B cell (primary cell): ENCODE measurements around the gene RBBP6. TPM values are rescaled to one million over a fixed set of nuclear protein-coding genes. Genes with fewer than 3 reads are reported as not detected.
"Not testable (repeated sequence)": the region's sequence is repeated elsewhere in the genome, so short reads cannot be mapped to it uniquely, and the experiment has no call there.

Experiments used
- ATAC-seq: fragments of 200-7000 bp; cut with Tn5 transposase; one replicate; pipeline ENCODE4 v1.10.0; 2021; ENCODE audit warnings: low read depth, mild to moderate bottlenecking, moderate number of reproducible peaks, moderate library complexity
- CTCF ChIA-PET: fragments of 350-600 bp; sonication (Branson Sonifier 250); formaldehyde crosslinking; loops from one replicate; lab custom pipeline; 2021; ENCODE audit warnings: antibody characterized with exemption, inconsistent platforms; lab: Charles Lee
- POLR2A ChIA-PET: fragments of 350-600 bp; sonication (Branson Sonifier 250); formaldehyde crosslinking; loops from one replicate; lab custom pipeline; 2021; ENCODE audit warnings: antibody characterized with exemption; lab: Charles Lee
- DNase-seq: peaks from one replicate; pipeline ENCODE4 v3.0.0; 2013
- H2AFZ ChIP-seq: 2 replicates; pipeline ENCODE4 v1.6.1; 2012; ENCODE audit warnings: mild to moderate bottlenecking, low read depth, low read length; ENCODE audit not compliant: insufficient read depth, poor library complexity, severe bottlenecking
- H3K27ac ChIP-seq, 2 donors: 1 replicate in 1 of 2; 2 replicates in 1 of 2; pipeline ENCODE4 v1.5.1; 2012 to 2013; ENCODE audit warnings: low read length in 2 of 2, mild to moderate bottlenecking in 2 of 2, moderate library complexity in 1 of 2
- H3K27me3 ChIP-seq, 4 experiments: fragments of 200-600 bp in 1 of 4; sonication (generic) in 1 of 4; replicated peaks in 1 of 4; 1 replicate in 2 of 4; 2 replicates in 2 of 4; pipeline versions ENCODE4 v1.6.1 to v1.7.0; 2013 to 2016; ENCODE audit warnings: low read length in 3 of 4, mild to moderate bottlenecking in 2 of 4, mixed read lengths in 1 of 4, moderate library complexity in 1 of 4; ENCODE audit not compliant: insufficient read depth in 4 of 4, control insufficient read depth in 3 of 4; ENCODE audit errors: control extremely low read depth in 1 of 4
- H3K36me3 ChIP-seq, 2 experiments: replicated peaks in 1 of 2; 1 replicate in 1 of 2; 2 replicates in 1 of 2; pipeline versions ENCODE4 v1.6.1 to v1.7.1; 2013; ENCODE audit warnings: low read length in 1 of 2; ENCODE audit not compliant: insufficient read depth in 2 of 2, control insufficient read depth in 1 of 2; ENCODE audit errors: control extremely low read depth in 1 of 2, extremely low read depth in 1 of 2
- H3K4me1 ChIP-seq, 2 donors: fragments of 200-600 bp in 1 of 2; sonication (generic) in 1 of 2; 1 replicate in 1 of 2; 2 replicates in 1 of 2; pipeline versions ENCODE4 v1.5.1 to v1.6.1; 2013 to 2017; ENCODE audit warnings: low read length in 2 of 2; ENCODE audit not compliant: control insufficient read depth in 2 of 2, insufficient read depth in 2 of 2
- H3K4me2 ChIP-seq: replicated peaks from 2 replicates; pipeline ENCODE3; 2012; ENCODE audit warnings: mild to moderate bottlenecking, low read depth, low read length; ENCODE audit not compliant: poor library complexity, severe bottlenecking
- H3K4me3 ChIP-seq, 5 experiments: fragments of 200-600 bp in 1 of 5; sonication (generic) in 1 of 5; 1 replicate in 3 of 5; 2 replicates in 2 of 5; pipeline versions ENCODE4 v1.5.1 to v1.7.0; 2011 to 2016; ENCODE audit warnings: low read length in 4 of 5, mild to moderate bottlenecking in 4 of 5, low read depth in 2 of 5, control low read depth in 1 of 5, moderate library complexity in 1 of 5; ENCODE audit not compliant: insufficient read depth in 1 of 5; ENCODE audit errors: control extremely low read depth in 1 of 5, extremely low read depth in 1 of 5
- H3K79me2 ChIP-seq: fragments of 200-600 bp; sonication (generic); one replicate; pipeline ENCODE4 v1.6.0; 2016; ENCODE audit warnings: low read length; ENCODE audit not compliant: control insufficient read depth, insufficient read depth
- H3K9ac ChIP-seq: fragments of 200-600 bp; sonication (generic); 2 replicates; pipeline ENCODE4 v1.6.1; 2017; ENCODE audit warnings: mild to moderate bottlenecking, low read length, moderate library complexity
- H3K9me3 ChIP-seq, 3 donors: one replicate each; pipeline versions ENCODE4 v1.6.1 to v1.7.1; 2013; ENCODE audit warnings: low read length in 2 of 3; ENCODE audit not compliant: control insufficient read depth in 2 of 3, insufficient read depth in 1 of 3; ENCODE audit errors: control extremely low read depth in 1 of 3
- H4K20me1 ChIP-seq: 2 replicates; pipeline ENCODE4 v1.6.0; 2012; ENCODE audit warnings: mild to moderate bottlenecking, low read length; ENCODE audit not compliant: insufficient read depth, control insufficient read depth, poor library complexity, severe bottlenecking
- H3K27ac Mint-ChIP-seq: one replicate; pipeline ENCODE4 v1.8.0; 2021; ENCODE audit warnings: mixed read lengths
- H3K27me3 Mint-ChIP-seq: one replicate; pipeline ENCODE4 v1.8.0; 2021; ENCODE audit warnings: mixed read lengths
- H3K4me1 Mint-ChIP-seq: one replicate; pipeline ENCODE4 v1.8.0; 2021; ENCODE audit warnings: mixed read lengths
- H3K4me3 Mint-ChIP-seq: one replicate; pipeline ENCODE4 v1.8.0; 2021; ENCODE audit warnings: mixed read lengths
- H3K9me3 Mint-ChIP-seq: one replicate; pipeline ENCODE4 v1.8.0; 2022; ENCODE audit warnings: mixed read lengths; ENCODE audit not compliant: insufficient read depth
- CTCF ChIP-seq: fragments of 200-600 bp; IDR thresholded peaks from one replicate; pipeline ENCODE4 v1.8.0; 2022; ENCODE audit warnings: antibody characterized with exemption, mild to moderate bottlenecking
- EZH2 ChIP-seq: IDR thresholded peaks from 2 replicates; pipeline ENCODE4 v1.6.1; 2012; ENCODE audit warnings: borderline replicate concordance, low read depth, mild to moderate bottlenecking, moderate library complexity, low read length; ENCODE audit not compliant: insufficient read depth, poor library complexity, severe bottlenecking
- WGBS: methylation state at CpG from one replicate; pipeline ENCODE4 v1.1.5; 2013; ENCODE audit warnings: missing lambda C conversion rate; ENCODE audit not compliant: insufficient coverage; 5-methylcytosine and 5-hydroxymethylcytosine counted together
- intact Hi-C: fragments of 100-400 bp; cut with micrococcal nuclease; formaldehyde crosslinking; loops from one replicate; pipeline ENCODE4 v1.10.0; 2022
- polyA plus RNA-seq: library from polyadenylated mRNA; depleted of rRNA; stranded (reverse); fragments of >200 nt; gene quantifications from 2 replicates; pipeline ENCODE4 v1.2.3, GENCODE V29; 2012
- total RNA-seq, 2 donors: library from RNA; stranded (reverse); fragments of 120-200 nt in 1 of 2; gene quantifications; 1 replicate in 1 of 2; 2 replicates in 1 of 2; pipeline versions ENCODE4 v1.2.3 to v1.2.4, GENCODE V29; 2013 to 2022

Gene RBBP6
- total and polyA plus RNA-seq, 2 donors (not counting 1 experiment from before 2014, with no cell fraction given): 107 to 132 TPM

- Histone ChIP-seq H3K4me2 (no peak overlapping the region), H3K27me3 (peaks cover 0 to 27% (median 4%) of the 10 kb centered on the region in 4 experiments), H3K4me3 (no peak overlapping the region), H2AFZ (no peak overlapping the region), H3K9me3 (no peaks in the 10 kb centered on the region), H3K4me1 (peaks cover 11 to 12% of the 10 kb centered on the region in 2 donors), H4K20me1 (no peaks in the 10 kb centered on the region), H3K9ac (no peak overlapping the region), H3K27ac (no peak overlapping the region), H3K36me3 (no peaks in the 10 kb centered on the region), H3K79me2 (no peaks in the 10 kb centered on the region)
- ATAC-seq: no peak
- TF ChIP-seq CTCF (no peak), EZH2 (no peak)
- DNase-seq: no peak
- peaks cover 42% of the 10 kb centered on the region for H3K27me3 Mint-ChIP-seq
- H3K27ac Mint-ChIP-seq: no peak overlapping the region
- ChIA-PET POLR2A (no interaction called here), CTCF (no interaction called here)
- 88% methylated on average over 10 of the region's 11 CpGs for WGBS
- H3K4me1 Mint-ChIP-seq: peaks cover 16% of the 10 kb centered on the region
- H3K9me3 Mint-ChIP-seq: no peaks in the 10 kb centered on the region
- intact Hi-C loops: no loop called here
- H3K4me3 Mint-ChIP-seq: peak overlapping the region; percentile 8
These were observed 71.9 kb downstream of the RBBP6 start for GRCh38 chr16:24611310-24611709.

GRCh38 chr16:24612656-24613055, 73.3 kb downstream of the RBBP6 start:
- no peak overlapping the region for H3K4me2 ChIP-seq
- H3K27ac ChIP-seq: no peak overlapping the region
- Mint-ChIP-seq H3K4me3 (no peak overlapping the region), H3K27ac (no peak overlapping the region), H3K27me3 (peaks cover 38% of the 10 kb centered on the region), H3K4me1 (peaks cover 16% of the 10 kb centered on the region), H3K9me3 (no peaks in the 10 kb centered on the region)
- H4K20me1 ChIP-seq: no peaks in the 10 kb centered on the region
- ATAC-seq: no peak
- peaks cover 11 to 12% of the 10 kb centered on the region in 2 donors for H3K4me1 ChIP-seq
- H3K79me2 ChIP-seq: no peaks in the 10 kb centered on the region
- intact Hi-C loops: no loop called here
- 81% methylated on average over 3 of the region's 4 CpGs for WGBS
- no peaks in the 10 kb centered on the region for H3K36me3 ChIP-seq
- H3K9me3 ChIP-seq: no peaks in the 10 kb centered on the region
- no peak overlapping the region for H2AFZ ChIP-seq
- no peak for DNase-seq
- CTCF ChIA-PET: no interaction called here
- TF ChIP-seq CTCF: no peak
- TF ChIP-seq EZH2: no peak
- H3K27me3 ChIP-seq: peaks cover 0 to 24% (median 3%) of the 10 kb centered on the region in 4 experiments
- H3K4me3 ChIP-seq: no peak overlapping the region
- POLR2A ChIA-PET: no interaction called here
- no peak overlapping the region for H3K9ac ChIP-seq

- H3K9me3 Mint-ChIP-seq, H3K36me3 ChIP-seq, DNase-seq, ATAC-seq, H3K9me3 ChIP-seq, CTCF ChIA-PET, H3K9ac ChIP-seq, H3K4me3 Mint-ChIP-seq, H4K20me1 ChIP-seq, H3K27ac ChIP-seq, intact Hi-C loops, H2AFZ ChIP-seq, H3K79me2 ChIP-seq, H3K27ac Mint-ChIP-seq, H3K4me2 ChIP-seq, H3K4me3 ChIP-seq, POLR2A ChIA-PET: not testable (repeated sequence)
- Mint-ChIP-seq H3K4me1 (peaks cover 16% of the 10 kb centered on the region), H3K27me3 (peaks cover 34% of the 10 kb centered on the region)
- Histone ChIP-seq H3K27me3 (peaks cover 0 to 19% (median 1%) of the 10 kb centered on the region in 4 experiments), H3K4me1 (peaks cover 11 to 12% of the 10 kb centered on the region in 2 donors)
- WGBS: 83% methylated on average over 1 of the region's 5 CpGs
These were observed 73.9 kb downstream of the RBBP6 start for GRCh38 chr16:24613267-24613666.
